HS-5 (cell line): Measurements from ENCODE around the gene SRR.

Experiments used
- DNase-seq: peaks from one replicate; pipeline ENCODE4 v3.0.0-alpha.2; 2012; ENCODE audit warnings: low read depth

Gene SRR

DNA sequence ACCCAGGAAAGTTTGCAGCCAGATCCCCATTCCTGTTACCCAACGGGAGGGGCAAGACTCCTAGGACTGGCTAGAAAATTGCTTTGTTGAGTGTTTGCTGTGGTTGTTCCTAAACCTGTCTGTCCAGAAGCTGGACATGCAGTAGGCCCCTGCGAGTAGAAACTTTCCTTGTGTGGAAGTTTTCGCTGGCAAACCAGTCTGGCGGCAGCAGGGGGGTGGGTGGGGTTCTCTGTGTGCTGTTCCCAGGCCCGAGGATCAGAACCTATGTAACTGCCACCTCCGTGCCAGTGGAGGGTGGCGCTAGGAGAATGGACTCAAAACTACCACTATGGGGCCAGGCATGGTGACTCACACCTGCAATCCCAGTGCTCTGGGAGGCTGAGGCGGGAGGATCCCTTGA is 42.7 kb downstream of the SRR start:
- no peak for DNase-seq

DNA sequence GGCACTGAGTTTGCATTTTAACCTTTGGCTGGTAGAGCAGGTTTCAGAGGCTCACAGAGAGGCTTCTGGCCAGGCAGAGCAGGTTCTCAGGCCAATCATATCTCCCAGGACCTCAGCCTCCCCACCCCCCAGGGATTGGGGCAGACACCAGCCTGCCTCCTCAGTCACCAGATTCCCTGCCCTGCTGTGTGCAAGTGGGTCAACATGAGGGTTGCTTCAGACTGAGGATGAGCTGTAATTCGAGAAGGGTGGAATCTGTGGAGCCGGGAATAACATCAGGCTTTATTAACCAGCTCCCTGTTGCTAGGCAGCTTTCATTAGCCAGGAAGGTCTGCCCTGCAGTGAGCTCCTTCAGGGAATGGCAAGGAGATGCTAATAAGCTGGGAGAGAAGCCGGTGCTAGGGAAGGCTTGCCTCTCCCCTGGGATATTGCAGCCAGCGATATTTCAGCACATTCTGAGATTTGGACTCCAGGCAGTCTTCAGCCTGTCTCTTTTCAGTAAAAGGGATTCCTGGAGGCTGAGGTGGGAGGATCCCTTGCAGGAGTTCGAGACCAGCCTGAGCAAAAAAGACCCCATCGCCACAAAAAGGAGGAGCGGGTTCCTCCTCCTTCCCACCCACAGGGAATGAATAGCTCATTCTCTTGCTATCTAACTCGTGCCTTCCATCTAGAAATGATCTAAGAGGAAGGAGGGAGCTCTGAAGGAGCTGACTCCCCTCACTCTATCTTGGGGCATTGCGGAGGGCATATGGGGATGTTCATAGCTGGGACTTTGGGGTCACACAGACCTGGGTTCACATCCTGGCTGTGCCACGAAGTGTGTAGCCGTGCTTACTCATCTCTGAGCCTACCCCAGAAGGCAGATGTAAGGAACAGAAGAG is 44.3 kb downstream of the SRR start:
- DNase-seq, result peak; percentile 29

DNA sequence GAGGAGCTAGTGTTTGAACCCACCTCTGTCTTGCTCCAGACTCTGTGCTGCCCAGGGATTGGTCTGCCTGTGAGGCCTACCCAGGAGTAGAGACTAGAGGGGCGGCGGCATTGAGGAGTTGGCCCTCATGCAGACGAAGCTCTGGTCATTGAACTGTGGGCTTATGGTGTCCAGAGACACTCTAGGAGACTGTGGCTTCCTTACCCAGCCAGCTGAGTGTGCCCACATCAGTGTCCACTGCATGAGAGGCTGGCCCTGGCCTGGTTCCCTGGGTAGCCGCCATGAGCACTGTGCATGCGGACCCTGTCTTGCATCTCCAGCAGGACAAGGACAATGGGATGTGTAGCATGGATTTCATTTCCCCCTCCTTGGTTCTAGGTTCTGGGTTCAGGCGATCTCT is 47.5 kb downstream of the SRR start:
- DNase-seq, result no peak

DNA sequence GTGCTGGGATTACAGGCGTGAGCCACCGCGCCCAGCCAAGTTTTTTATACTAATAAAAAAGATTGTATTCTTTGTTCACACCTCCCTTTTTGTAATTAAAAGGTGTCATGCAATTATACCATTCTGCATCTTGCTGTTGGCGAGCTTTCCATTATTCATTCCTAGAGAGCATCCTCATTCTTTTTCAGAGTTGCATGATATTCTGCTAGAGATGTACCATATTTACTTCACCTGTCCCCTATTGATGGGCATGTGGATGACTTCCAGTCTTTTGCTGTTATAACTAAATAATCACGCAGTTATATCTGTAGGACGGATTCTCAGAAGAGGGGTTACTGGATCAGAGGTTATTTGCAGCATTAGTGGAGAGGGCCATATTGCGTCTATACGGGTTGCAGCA is 50.6 kb downstream of the SRR start:
- no peak for DNase-seq

DNA sequence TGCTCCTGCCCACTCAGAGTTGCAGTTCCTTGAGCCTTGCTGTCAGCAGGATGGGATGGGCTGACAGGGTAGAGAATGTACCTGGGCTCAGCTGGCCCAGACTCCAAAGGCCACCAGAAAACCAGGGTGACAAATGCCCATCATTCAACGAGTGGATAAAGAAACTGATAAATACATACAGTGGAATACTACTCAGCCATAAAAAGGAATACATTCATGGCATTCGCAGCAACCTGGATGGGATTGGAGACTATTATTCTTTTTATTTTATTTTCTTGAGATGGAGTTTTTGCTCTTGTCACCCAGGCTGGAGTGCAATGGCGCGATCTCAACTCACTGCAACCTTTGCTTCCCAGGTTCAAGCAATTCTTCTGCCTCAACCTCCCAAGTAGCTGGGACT is 53.5 kb downstream of the SRR start:
- DNase-seq, result no peak

DNA sequence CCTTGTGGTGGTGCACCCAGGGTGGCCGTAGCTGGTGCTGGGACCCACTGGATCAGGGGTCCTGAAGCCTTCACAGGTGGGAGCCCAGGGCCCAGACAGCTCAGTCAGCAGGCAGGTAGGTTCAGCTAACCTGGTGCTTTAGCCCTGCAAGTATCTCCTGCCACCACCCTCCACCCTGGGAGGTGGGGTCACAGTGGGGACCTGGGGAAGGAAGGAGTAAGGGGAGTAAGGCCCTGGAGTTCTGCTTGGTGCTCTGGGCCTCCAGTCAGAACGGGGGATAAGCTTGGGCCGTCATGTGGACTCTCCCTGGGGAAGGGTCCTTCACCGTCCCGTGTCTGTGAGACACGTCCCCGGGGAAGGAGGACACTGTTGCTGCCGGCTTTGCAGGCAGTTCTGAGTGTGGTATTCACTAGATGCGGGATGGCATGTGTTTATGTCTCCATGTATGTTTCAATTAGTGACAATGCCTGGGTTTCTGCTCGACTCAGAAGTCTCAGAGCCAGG is 54.2 kb downstream of the SRR start:
- no peak for DNase-seq

DNA sequence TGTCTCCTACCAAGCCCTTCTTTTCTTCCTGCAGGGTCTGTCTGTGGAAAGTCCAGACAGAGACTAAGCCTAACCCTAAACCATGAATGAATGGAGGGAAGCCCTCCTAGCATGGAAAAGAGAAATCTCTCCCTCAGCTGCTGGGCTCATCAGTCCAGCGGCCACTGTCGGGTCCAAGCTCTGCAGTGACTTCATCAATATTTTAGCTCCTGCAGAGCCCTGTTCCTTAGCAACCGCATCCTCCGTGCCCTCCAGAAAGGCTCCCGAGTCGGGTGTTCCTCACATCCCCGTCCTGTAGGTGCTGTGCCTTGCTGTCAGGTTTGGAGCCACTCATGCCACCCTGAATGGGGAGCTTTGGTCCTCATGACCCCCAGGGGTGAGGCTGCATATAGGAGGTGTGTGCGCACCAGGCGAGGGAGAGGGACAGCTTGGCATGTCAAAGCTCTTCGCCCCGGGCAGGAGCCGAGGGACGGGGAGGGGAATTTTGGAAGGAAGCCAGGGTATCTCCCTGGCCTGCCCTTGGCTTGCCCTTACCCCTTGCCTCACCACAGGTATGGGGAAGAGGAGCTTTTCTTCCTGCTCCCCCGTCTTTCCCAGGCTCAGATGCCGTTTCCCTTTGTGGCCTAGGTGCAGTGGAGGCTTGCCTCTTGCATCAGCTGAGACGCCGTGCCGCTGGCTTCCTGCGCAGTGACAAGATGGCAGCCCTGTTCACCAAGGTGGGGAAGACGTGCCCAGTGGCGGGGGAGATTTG is 57.4 kb downstream of the SRR start:
- DNase-seq, result no peak

DNA sequence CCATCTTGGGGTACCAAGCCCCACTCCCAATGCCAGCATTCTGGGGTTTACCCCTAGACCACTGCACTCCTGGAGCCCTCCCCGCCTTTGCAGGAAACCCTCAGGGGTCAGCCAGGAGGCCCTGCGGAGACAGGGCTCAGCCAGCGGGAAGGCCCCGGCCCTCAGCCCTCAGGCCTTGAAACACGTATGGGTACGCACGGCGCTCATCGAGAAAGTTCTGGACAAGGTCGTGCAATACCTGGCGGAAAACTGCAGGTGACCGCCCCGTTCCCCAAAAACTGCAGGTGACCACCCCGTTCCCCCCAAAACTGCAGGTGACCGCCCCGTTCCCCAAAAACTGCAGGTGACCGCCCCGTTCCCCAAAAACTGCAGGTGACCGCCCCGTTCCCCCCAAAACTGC is 58.3 kb downstream of the SRR start:
- no peak for DNase-seq

DNA sequence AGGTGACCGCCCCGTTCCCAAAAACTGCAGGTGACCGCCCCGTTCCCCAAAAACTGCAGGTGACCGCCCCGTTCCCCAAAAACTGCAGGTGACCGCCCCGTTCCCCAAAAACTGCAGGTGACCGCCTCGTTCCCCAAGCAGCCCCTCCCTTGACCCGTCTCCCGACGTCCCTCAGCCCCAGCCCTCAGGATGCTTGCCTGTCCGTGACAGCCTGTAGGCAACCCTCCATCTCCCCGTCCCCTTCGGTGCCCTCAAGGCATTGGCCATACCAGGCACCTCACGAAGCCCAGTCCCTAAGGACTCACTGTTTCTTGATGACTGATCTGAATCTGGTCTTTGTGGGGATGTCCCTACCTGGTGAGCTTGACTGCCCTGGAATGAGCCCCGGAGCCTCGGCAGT is 58.7 kb downstream of the SRR start:
- DNase-seq, result no peak

DNA sequence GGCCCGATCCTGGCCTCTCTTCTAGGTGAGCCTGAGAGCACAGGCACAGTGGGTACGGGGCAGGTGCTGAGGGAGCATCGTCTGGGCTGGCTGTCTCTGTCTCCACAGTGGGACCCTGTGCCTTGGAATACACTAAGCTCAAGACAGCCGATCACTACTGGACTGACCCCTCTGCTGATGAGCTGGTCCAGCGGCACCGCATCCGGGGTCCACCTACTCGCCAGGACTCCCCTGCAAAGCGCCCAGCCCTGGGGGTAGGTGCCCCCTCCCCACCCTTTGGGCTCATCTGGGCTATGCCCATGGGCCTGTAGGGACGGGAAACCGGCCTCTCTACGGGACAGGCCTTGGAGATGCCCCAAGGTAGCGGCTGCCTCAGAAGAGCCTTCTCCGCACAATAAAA is 59.1 kb downstream of the SRR start:
- no peak for DNase-seq

DNA sequence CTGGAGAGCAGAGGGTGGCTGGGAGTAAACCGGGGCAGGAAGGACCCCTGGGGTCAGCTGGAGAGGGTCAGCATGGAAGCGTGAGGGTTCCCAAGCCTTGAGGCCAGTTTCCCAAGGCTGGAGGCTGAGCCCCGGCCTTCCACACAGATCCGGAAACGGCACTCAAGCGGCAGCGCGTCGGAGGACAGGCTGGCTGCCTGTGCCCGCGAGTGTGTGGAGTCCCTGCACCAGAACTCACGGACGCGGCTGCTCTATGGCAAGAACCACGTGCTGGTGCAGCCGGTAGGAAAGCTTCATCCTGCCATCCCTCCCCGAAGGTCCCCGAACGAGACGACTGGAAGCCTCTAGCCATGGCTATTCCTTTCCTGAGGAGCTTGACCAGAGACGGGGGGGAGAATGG is 59.6 kb downstream of the SRR start:
- DNase-seq, result no peak

DNA sequence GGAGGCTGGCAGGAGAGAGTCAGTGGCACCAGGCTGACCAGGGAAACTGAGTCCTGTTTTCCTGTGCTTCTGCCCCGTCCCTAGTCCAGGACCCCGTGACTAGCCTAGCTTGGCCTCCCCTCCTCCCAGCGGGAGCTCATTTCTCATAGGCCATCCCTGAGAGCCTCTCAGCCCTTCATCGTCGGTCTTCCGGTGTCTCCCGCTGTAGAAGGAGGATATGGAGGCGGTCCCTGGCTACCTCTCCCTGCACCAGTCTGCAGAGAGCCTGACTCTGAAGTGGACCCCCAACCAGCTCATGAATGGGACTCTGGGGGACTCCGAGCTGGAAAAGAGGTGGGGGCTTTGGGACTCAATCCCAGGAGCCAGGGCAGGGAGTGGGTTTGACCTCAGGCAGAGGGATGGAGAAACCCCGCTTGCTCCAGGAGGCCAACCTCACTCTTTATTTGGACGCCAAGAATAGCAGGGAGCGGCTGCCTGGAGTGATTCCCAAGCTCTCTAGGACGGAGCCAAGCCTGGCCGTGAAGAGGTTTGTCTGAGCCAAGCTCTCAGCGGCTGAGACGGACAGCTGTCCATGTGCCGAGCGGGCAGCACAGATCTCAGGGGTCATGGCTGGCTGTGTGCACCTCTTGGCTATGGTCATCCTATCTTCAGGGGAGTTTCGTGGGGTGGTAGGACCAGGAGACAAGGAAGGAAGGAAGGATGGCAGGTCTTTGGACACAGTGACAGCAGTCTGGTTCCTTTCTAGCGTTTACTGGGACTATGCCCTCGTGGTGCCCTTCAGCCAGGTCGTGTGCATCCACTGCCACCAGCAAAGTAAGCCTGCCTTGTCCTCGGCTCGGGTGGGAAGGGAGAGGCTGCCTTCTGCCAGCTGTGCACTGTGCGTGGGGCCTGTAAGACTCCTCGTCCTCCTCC is 60.4 kb downstream of the SRR start:
- no peak for DNase-seq

DNA sequence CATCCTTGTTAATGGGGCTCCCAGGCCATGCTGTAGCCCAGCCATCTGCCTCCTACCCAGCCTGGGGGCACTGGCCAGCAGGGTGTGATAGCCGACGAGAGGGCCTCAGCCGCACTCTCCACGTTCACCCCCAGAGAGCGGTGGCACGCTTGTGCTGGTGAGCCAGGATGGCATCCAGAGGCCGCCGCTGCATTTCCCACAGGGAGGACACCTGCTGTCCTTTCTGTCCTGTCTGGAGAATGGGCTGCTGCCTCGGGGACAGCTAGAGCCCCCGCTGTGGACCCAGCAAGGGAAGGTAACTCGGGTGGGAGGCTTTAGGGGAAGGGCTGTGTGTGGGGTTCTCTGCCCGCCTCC is 61.0 kb downstream of the SRR start:
- no peak for DNase-seq

DNA sequence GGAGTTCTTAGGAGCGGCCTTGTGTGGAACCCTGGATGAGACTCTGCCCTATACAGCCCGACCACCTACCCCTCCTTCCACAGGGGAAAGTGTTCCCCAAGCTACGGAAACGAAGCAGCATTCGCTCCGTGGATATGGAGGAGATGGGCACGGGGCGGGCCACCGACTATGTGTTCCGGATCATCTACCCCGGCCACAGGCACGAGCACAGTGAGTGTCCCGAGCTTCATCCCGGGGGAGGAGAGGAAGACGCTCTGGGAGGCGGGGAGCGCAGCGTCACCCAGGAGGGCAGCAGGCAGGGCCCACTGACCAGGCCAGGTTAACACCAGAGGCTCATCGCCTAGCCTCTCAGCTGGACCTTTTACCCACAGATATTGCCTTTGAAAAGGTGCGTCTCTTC is 61.4 kb downstream of the SRR start:
- DNase-seq, result no peak

DNA sequence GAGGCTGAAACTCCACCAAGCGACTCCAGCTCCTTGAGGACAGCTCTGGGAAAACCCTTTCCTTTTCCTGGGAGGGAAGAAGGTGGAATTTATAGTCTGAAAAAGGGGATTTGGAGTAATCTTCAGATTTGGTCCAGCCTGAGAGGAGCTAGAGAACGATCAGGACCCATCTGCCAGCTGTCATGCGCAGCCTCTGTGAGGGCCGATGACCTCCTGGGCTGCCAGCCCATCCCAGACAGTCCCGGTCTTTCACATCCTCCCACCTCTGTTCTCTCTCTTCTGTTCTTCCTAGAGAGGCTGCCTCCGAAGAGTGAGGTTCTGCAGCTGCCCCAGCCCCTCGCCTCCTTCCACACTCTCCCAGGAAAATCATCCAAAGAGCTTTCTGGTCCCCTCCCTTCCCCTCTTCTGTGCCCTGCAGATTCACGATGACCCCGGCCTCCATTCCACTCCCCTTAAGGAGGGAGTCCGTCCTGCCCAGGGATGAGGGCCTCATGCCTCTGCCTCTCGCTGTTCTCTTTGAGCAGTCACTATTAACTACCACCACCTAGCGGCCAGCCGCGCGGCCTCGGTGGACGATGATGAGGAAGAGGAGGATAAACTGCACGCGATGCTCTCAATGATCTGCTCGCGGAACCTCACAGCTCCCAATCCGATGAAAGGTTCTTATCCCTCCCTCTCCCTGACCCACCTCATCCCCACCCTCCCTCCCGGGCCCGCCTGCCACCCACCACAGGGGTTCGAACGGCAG is 63.2 kb downstream of the SRR start:
- no peak for DNase-seq

DNA sequence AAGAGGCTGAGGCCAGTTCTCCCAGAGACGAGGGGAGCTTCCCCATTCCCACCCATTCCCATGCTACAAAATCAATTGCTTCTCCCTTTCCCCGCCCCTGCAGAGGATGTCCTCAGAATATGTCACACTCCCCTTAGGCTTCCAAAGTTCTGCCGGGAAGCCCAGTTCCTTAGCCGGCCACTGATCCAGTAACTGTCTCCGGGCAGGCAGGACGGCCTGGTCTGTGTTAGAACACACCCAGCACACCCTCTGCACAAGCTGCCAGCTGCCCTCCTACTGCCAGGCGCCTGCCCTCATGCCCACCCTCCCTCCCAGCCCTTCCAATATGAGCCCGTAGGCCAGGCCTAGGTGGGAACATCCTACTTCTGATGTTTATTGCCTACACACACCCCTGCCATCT is 64.6 kb downstream of the SRR start:
- no peak for DNase-seq

DNA sequence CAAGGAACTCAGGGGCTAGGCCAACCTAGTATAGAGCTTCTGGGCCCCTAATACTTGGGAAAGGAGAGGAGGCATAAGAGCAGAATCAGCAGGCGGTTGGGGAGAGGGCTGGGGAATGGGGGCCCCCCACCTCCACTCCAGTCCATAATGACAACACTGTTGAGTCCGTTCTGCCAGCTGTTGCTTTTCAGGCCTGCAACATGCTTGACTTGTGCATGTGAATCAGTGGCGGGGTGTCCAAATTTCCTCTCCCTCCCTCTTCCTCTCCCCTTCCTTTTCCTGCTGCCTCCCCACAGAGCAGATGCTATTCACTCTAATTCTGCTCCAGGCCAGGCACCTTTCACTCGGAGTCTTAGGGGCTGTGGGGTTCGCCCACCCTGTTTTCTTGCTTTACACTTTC is 65.3 kb downstream of the SRR start:
- no peak for DNase-seq

DNA sequence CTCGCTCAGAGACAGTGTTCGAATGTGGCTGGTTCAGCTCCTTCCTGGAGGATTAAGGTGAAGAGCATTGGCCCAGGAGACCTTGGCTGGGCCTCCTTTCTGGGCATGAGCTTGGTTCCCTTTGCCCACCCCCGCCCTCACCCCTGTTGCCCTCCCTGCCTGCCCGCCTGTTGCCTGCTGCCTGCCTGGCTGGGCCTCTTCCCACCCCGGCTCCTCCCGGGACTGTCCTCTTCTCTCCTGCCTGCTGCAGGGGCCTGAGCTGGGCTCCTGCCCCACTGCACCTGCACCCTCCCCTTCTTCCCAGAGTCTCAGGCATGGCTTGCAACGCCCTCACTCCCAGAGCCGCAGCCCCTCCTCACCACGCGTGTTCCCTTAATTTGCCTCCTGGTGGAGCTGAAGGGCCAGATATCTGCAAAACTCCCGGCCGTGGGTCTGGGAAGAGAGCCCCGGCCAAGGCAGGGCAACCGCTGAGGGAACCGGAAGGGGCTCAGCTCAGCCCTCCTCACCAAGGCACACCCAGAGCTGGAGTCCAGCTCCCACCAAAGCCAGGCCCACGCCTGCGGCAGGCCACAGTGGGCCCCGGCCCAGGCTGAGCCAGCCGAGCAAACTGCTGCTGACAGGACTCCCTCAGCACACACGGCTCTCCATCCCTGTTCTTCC is 65.9 kb downstream of the SRR start:
- no peak for DNase-seq

DNA sequence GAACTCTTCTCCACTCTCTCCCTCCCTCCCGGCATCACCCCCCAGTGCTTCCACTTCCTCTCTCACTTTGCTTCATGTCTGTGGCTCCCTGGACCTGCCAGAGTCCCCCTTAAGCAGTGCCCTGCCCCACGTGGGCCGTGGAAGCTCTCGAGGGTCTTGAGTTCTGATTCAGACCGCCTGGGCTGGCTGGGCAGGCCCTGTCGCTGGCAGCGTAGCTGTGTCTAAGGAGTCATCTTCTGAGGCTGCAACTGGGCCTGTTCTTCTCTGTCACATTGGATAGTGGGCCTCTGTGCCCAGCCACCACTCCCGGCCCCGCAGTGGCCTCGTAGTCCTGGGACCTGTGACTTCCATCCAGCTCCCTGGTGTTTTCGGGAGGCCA is 66.5 kb downstream of the SRR start:
- DNase-seq, result no peak

DNA sequence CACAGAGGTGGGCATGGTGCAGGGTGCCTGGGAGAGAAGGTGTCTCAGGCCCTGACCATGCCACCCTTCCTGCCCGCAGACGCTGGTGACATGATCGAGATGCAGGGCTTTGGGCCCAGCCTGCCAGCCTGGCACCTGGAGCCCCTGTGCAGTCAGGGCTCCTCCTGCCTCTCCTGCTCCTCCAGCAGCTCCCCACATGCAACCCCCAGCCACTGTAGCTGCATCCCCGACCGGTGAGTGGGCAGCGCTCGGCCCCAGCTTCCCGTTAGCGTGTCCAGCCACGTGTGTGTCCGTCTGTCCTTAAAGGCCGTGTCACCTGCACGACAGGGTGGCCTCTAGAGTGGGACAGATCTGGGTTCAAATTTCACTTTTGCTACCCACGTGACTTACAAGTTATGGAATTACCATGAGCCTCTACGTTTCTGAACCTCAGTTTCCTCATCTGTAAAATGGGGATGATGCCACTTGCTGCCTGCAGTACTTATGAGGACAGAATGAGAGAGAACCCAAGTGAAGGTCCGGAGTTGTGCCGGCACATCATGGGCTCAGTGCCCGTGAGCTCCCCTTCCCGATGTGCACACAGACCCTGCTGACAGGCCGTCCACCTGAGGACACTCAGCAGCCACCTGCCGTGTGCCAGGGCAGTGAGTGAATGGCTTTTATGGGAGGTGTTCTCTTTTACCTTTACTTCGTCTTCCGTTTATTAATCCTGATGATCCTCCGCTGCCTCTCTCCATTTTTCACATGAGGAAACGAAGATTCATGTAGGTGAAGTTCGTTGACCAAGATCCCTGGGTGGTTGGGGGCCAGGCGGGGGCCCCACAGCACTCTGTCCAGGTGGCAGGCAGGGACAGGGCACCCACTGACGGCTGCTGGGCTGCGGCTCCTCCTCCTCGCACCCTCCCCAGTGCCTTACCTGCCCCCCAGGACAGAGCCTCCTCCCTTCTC is 67.7 kb downstream of the SRR start:
- no peak for DNase-seq
